CD14-positive monocyte (primary cell): ENCODE results near the gene TMEM87B. TPM values are rescaled to one million over a fixed set of nuclear protein-coding genes. Genes with fewer than 3 reads are reported as not detected.

Experiments used
- DNase-seq, 3 donors: peaks; one replicate each; pipeline ENCODE4 v3.0.0-alpha.2; 2011 to 2022
- H2AFZ ChIP-seq: 2 replicates; pipeline ENCODE4 v1.6.0; 2012; ENCODE audit warnings: mild to moderate bottlenecking, low read depth, low read length, inconsistent platforms; ENCODE audit not compliant: insufficient read depth, poor library complexity, severe bottlenecking
- H3K27ac ChIP-seq, 2 donors: 1 replicate in 1 of 2; 2 replicates in 1 of 2; pipeline ENCODE4 v1.5.1; 2012 to 2013; ENCODE audit warnings: low read length in 2 of 2, control low read depth in 1 of 2, inconsistent platforms in 1 of 2, low read depth in 1 of 2, mild to moderate bottlenecking in 1 of 2
- H3K27me3 ChIP-seq, 2 donors: one replicate each; pipeline versions ENCODE4 v1.6.0 to v1.6.1; 2011 to 2013; ENCODE audit warnings: low read length in 2 of 2; ENCODE audit not compliant: control insufficient read depth in 2 of 2, insufficient read depth in 2 of 2
- H3K36me3 ChIP-seq, 2 donors: replicated peaks in 1 of 2; 1 replicate in 1 of 2; 2 replicates in 1 of 2; pipeline versions ENCODE4 v1.5.1 to v1.6.1; 2012 to 2013; ENCODE audit warnings: low read length in 2 of 2, control low read depth in 1 of 2, inconsistent platforms in 1 of 2, mild to moderate bottlenecking in 1 of 2; ENCODE audit not compliant: insufficient read depth in 2 of 2, control insufficient read depth in 1 of 2
- H3K4me1 ChIP-seq, 2 donors: 1 replicate in 1 of 2; 2 replicates in 1 of 2; pipeline versions ENCODE4 v1.5.1 to v1.6.1; 2012 to 2013; ENCODE audit warnings: low read length in 2 of 2, control low read depth in 1 of 2, inconsistent platforms in 1 of 2, mild to moderate bottlenecking in 1 of 2, moderate library complexity in 1 of 2; ENCODE audit not compliant: insufficient read depth in 2 of 2, control insufficient read depth in 1 of 2
- H3K4me2 ChIP-seq: replicated peaks from 2 replicates; pipeline ENCODE3; 2012; ENCODE audit warnings: low read length, moderate library complexity, mild to moderate bottlenecking; ENCODE audit not compliant: poor library complexity, severe bottlenecking; ENCODE audit errors: extremely low read depth
- H3K4me3 ChIP-seq, 3 experiments: fragments of 200-600 bp in 1 of 3; sonication (generic) in 1 of 3; replicated peaks in 1 of 3; 1 replicate in 2 of 3; 2 replicates in 1 of 3; pipeline ENCODE4 v1.5.1; 2011 to 2013; ENCODE audit warnings: low read length in 3 of 3, mild to moderate bottlenecking in 3 of 3, control low read depth in 2 of 3, low read depth in 2 of 3, inconsistent platforms in 1 of 3, moderate library complexity in 1 of 3
- H3K79me2 ChIP-seq: 2 replicates; pipeline ENCODE4 v1.6.0; 2012; ENCODE audit warnings: mild to moderate bottlenecking, control low read depth, inconsistent platforms, low read length, moderate library complexity; ENCODE audit not compliant: insufficient read depth
- H3K9ac ChIP-seq: 2 replicates; pipeline ENCODE4 v1.6.0; 2017; ENCODE audit warnings: low read length, mild to moderate bottlenecking; ENCODE audit not compliant: insufficient read depth, poor library complexity, severe bottlenecking
- H3K9me3 ChIP-seq, 2 donors: replicated peaks in 1 of 2; 1 replicate in 1 of 2; 2 replicates in 1 of 2; pipeline versions ENCODE4 v1.5.1 to v1.6.1; 2012 to 2013; ENCODE audit warnings: low read length in 2 of 2, control low read depth in 1 of 2; ENCODE audit not compliant: control insufficient read depth in 1 of 2, insufficient read depth in 1 of 2
- H4K20me1 ChIP-seq: 2 replicates; pipeline ENCODE4 v1.6.0; 2012; ENCODE audit warnings: mild to moderate bottlenecking, low read length, control low read depth, moderate library complexity; ENCODE audit not compliant: insufficient read depth
- H3K27ac Mint-ChIP-seq, 7 donors: one replicate each; pipeline ENCODE4 v1.8.0; 2020; ENCODE audit warnings: mild to moderate bottlenecking in 7 of 7, mixed read lengths in 7 of 7, moderate library complexity in 6 of 7, inconsistent platforms in 2 of 7
- H3K27me3 Mint-ChIP-seq, 3 donors: one replicate each; pipeline ENCODE4 v1.8.0; 2021 to 2022; ENCODE audit warnings: low read depth in 3 of 3, mild to moderate bottlenecking in 3 of 3, mixed read lengths in 3 of 3, moderate library complexity in 3 of 3, inconsistent platforms in 1 of 3
- H3K36me3 Mint-ChIP-seq, 2 donors: one replicate each; pipeline ENCODE4 v1.8.0; 2020; ENCODE audit warnings: mixed read lengths in 2 of 2, inconsistent platforms in 1 of 2, mild to moderate bottlenecking in 1 of 2
- H3K4me1 Mint-ChIP-seq: one replicate; pipeline ENCODE4 v1.8.0; 2020; ENCODE audit warnings: mild to moderate bottlenecking, mixed read lengths
- H3K4me3 Mint-ChIP-seq, 2 donors: one replicate each; pipeline ENCODE4 v1.8.0; 2020; ENCODE audit warnings: mild to moderate bottlenecking in 2 of 2, mixed read lengths in 2 of 2, moderate library complexity in 1 of 2
- H3K9me3 Mint-ChIP-seq, 7 donors: one replicate each; pipeline ENCODE4 v1.8.0; 2020 to 2022; ENCODE audit warnings: mixed read lengths in 7 of 7, mild to moderate bottlenecking in 6 of 7, moderate library complexity in 6 of 7, inconsistent platforms in 2 of 7
- CTCF ChIP-seq: fragments of 200-600 bp; IDR thresholded peaks from one replicate; pipeline ENCODE4 v1.8.0; 2022; ENCODE audit warnings: antibody characterized with exemption, mild to moderate bottlenecking
- WGBS: methylation state at CpG from one replicate; pipeline ENCODE4 v1.1.5; 2013; ENCODE audit warnings: missing lambda C conversion rate; ENCODE audit not compliant: insufficient coverage; 5-methylcytosine and 5-hydroxymethylcytosine counted together
- intact Hi-C, 2 donors: fragments of 100-400 bp; cut with micrococcal nuclease; formaldehyde crosslinking; loops; one replicate each; pipeline versions ENCODE4 v1.15.0 to v1.15.1; 2023
- polyA plus RNA-seq, 3 donors: library from polyadenylated mRNA; depleted of rRNA in 1 of 3; unstranded in 2 of 3; stranded (reverse) in 1 of 3; fragments of 300-500 nt in 2 of 3; fragments of >200 nt in 1 of 3; fragmentation: Illumina TruSeq in 2 of 3; gene quantifications; 1 replicate in 2 of 3; 2 replicates in 1 of 3; pipeline ENCODE4 v1.2.3, GENCODE V29; 2012 to 2021

The TMEM87B gene
- polyA plus RNA-seq, 3 donors = 9.1 to 13.4 (median 11.4) TPM

DNA sequence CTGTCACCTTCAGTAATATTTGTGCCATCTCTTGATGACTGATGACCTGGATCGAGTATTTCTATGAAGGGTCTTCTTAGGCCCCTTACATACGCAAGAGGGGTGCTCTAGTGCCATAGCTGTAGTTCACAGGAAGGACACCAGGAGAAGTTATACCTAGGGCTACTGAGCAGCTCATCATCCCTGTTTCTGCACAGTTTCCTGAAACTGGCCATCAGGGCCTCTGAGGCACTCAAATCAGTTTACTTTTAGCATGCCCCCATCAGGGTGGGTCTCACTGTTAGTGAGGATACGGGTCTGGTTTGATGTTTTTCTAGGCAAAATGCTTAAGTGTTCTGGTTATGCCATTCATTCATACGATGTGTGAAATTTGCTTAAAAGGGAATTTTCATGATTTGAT, 63.1 kb downstream of the TMEM87B start:
- peaks cover 40 to 50% of the 10 kb centered on the region in 2 donors for H3K36me3 ChIP-seq
- DNase-seq = no peak
- H3K4me1 ChIP-seq = no peaks in the 10 kb centered on the region
- H3K27me3 ChIP-seq = no peaks in the 10 kb centered on the region
- Mint-ChIP-seq H3K9me3 (peaks cover 0 to 2% (median 0%) of the 10 kb centered on the region in 7 donors), H3K36me3 (peaks cover 37 to 38% of the 10 kb centered on the region in 2 donors), H3K27me3 (no peaks in the 10 kb centered on the region), H3K4me1 (no peaks in the 10 kb centered on the region), H3K27ac (no peak overlapping the region), H3K4me3 (no peak overlapping the region)
- no peaks in the 10 kb centered on the region for H4K20me1 ChIP-seq
- no peak overlapping the region for H3K9ac ChIP-seq
- no peaks in the 10 kb centered on the region for H3K9me3 ChIP-seq
- H3K4me3 ChIP-seq = no peak overlapping the region
- no peaks in the 10 kb centered on the region for H3K79me2 ChIP-seq
- no peak overlapping the region for H3K4me2 ChIP-seq
- no peak overlapping the region for H2AFZ ChIP-seq
- no peak overlapping the region for H3K27ac ChIP-seq
- no CpG with 5 or more reads among the region's 4 CpGs for WGBS
- no peak for TF ChIP-seq CTCF
- intact Hi-C loops = no loop called here

DNA sequence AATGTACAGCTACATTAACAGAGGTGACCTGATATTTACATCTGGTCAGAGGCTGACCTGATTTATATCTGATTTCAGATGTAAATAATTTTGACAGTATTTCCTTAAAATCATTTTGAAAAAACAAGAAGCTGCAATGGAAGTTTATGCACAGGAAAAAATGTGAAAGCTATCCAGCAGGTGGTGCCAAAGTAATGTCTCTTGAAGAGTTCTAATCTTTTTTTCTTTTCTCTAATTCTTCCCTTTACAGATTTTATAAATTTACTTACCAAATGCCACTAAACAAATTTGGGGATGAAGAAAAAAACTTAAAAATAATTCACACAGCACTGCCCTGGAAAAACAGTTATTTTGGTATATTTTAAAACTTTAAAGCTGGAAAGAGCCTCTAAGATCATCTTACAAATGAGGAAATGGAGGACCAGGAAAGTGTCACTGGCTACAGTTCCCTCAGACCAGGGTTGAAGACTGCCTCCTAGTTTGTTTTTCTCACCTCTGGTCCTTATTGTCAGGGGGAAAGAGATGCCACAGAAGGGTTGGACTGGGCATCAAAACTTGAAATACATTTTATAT, 66.7 kb downstream of the TMEM87B start:
- peak; percentile 6 to 32 (median 15) for DNase-seq
- Histone ChIP-seq H3K27me3 (no peaks in the 10 kb centered on the region), H3K79me2 (no peaks in the 10 kb centered on the region), H3K4me3 (no peak overlapping the region), H3K36me3 (peaks cover 22 to 31% of the 10 kb centered on the region in 2 donors), H4K20me1 (no peaks in the 10 kb centered on the region), H2AFZ (no peak overlapping the region), H3K9me3 (peaks cover 6% of the 10 kb centered on the region in 2 donors), H3K4me1 (no peaks in the 10 kb centered on the region), H3K9ac (no peak overlapping the region), H3K27ac (no peak overlapping the region), H3K4me2 (no peak overlapping the region)
- Mint-ChIP-seq H3K27me3 (no peaks in the 10 kb centered on the region), H3K4me3 (no peak overlapping the region), H3K27ac (no peak overlapping the region), H3K4me1 (no peaks in the 10 kb centered on the region), H3K36me3 (peaks cover 28 to 33% of the 10 kb centered on the region in 2 donors), H3K9me3 (peaks cover 5 to 22% (median 10%) of the 10 kb centered on the region in 7 donors)
- intact Hi-C loops = no loop called here
- TF ChIP-seq CTCF = peak; percentile 73
